ENCODE measurements around the gene MARK4.
A peak's percentile ranks its signal among the peaks of the same experiment; 100 is the strongest.
"Not testable (repeated sequence)": the region's sequence is repeated elsewhere in the genome, so short reads cannot be mapped to it uniquely, and the experiment has no call there.

MARK4 gene

GRCh38 chr19:45307361-45307760 is 56.3 kb downstream of the MARK4 start:
- DNase-seq, result no peak

- not testable (repeated sequence) for DNase-seq
These were observed 58.3 kb downstream of the MARK4 start for GRCh38 chr19:45309322-45309721.

GRCh38 chr19:45311621-45312020 is 60.5 kb downstream of the MARK4 start:
- no peak for DNase-seq

GRCh38 chr19:45312285-45312684 is 61.2 kb downstream of the MARK4 start:
- DNase-seq, result not testable (repeated sequence)

- no peak for DNase-seq
These were observed 63.7 kb downstream of the MARK4 start for GRCh38 chr19:45314708-45315245.

GRCh38 chr19:45315304-45315703 is 64.2 kb downstream of the MARK4 start:
- DNase-seq, result no peak

- DNase-seq, result no peak
These were observed 70.1 kb downstream of the MARK4 start for GRCh38 chr19:45320997-45321775.

- DNase-seq, result no peak
These were observed 70.8 kb downstream of the MARK4 start for GRCh38 chr19:45321848-45322247.

- DNase-seq, result peak; percentile 10 to 38
These were observed 71.2 kb downstream of the MARK4 start for GRCh38 chr19:45322311-45322710.

GRCh38 chr19:45322744-45323281 is 71.7 kb downstream of the MARK4 start, which contains the start of gene CKM:
TSS of gene CKM (minus strand) at chr19:45322875. CDS start at chr19:45319713, 3,162 bp downstream.
- DNase-seq, result no peak

GRCh38 chr19:45323671-45324081 is 72.6 kb downstream of the MARK4 start:
- DNase-seq, result peak in 1 of 2 experiments; percentile 36

GRCh38 chr19:45324349-45324907 is 73.4 kb downstream of the MARK4 start:
- no peak for DNase-seq

GRCh38 chr19:45327404-45328143 is 76.5 kb downstream of the MARK4 start:
- DNase-seq, result no peak

- peak in 1 of 2 experiments; percentile 23 for DNase-seq
These were observed 80.3 kb downstream of the MARK4 start for GRCh38 chr19:45331411-45331810.

GRCh38 chr19:45333609-45334303 is 82.7 kb downstream of the MARK4 start:
- no peak for DNase-seq

GRCh38 chr19:45334881-45335280 is 83.8 kb downstream of the MARK4 start:
- not testable (repeated sequence) for DNase-seq

GRCh38 chr19:45336696-45337251 is 85.7 kb downstream of the MARK4 start:
- DNase-seq, result no peak

- DNase-seq, result no peak
These were observed 88.6 kb downstream of the MARK4 start for GRCh38 chr19:45339629-45340028.

GRCh38 chr19:45340232-45340898 is 89.3 kb downstream of the MARK4 start, which contains the start of gene KLC3:
TSS of gene KLC3 (plus strand) at chr19:45340750. CDS start at chr19:45345542, 4,792 bp downstream.
- DNase-seq, result peak in 1 of 2 experiments; percentile 66

GRCh38 chr19:45340899-45341453 is 89.9 kb downstream of the MARK4 start:
- no peak for DNase-seq

- no peak for DNase-seq
These were observed 91.8 kb downstream of the MARK4 start for GRCh38 chr19:45342911-45343310.

Data from NCI-H526 (cell line).